ENCODE data around the gene SPDYE6.

SPDYE6 gene

DNA sequence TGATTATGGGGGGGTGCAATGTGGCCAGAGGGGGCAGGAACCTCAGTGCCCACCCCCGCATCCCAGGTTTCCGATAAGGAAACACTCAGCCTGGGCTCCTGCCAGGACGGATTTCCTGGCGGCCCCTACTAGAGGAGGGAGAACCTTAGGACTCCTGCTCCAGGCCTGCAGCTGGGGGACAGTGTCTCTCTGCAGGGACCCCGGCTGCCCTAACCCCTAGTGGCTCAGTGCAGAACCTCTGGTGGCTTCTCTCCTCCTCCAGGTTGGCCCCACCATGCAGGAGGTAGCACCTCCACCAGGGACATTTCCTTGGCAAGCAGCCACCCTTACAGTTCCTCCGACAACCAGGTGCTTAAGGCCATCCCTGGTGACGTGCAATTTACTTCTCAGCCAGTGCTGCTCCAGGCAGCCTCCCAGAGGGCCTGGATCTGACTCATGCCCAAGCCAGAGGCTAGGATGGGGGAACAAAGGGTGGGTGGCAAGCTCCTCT, 37.7 kb downstream of the SPDYE6 start:
- Histone ChIP-seq H3K27me3 (ENCODE audit: control insufficient read depth in 5 of 5, insufficient read depth in 4 of 5, low read length in 5 of 5) (peaks cover 0 to 5% (median 0%) of the 10 kb centered on the region in 5 donors), H3K4me1 (ENCODE audit: control insufficient read depth in 5 of 5, insufficient read depth in 5 of 5, low read length in 5 of 5) (peaks cover 0 to 44% (median 13%) of the 10 kb centered on the region in 5 donors), H3K27ac (ENCODE audit: low read depth, low read length) (no peak overlapping the region), H3K9ac (ENCODE audit: low read length in 5 of 5) (no peak overlapping the region), H3K4me3 (ENCODE audit: low read depth in 1 of 5, low read length in 5 of 5) (no peak overlapping the region), H3K9me3 (ENCODE audit: control insufficient read depth in 5 of 5, low read length in 5 of 5) (no peaks in the 10 kb centered on the region), H3K36me3 (ENCODE audit: control insufficient read depth in 5 of 5, insufficient read depth in 5 of 5, low read length in 5 of 5) (peaks cover 0 to 11% (median 2%) of the 10 kb centered on the region in 5 donors)

DNA sequence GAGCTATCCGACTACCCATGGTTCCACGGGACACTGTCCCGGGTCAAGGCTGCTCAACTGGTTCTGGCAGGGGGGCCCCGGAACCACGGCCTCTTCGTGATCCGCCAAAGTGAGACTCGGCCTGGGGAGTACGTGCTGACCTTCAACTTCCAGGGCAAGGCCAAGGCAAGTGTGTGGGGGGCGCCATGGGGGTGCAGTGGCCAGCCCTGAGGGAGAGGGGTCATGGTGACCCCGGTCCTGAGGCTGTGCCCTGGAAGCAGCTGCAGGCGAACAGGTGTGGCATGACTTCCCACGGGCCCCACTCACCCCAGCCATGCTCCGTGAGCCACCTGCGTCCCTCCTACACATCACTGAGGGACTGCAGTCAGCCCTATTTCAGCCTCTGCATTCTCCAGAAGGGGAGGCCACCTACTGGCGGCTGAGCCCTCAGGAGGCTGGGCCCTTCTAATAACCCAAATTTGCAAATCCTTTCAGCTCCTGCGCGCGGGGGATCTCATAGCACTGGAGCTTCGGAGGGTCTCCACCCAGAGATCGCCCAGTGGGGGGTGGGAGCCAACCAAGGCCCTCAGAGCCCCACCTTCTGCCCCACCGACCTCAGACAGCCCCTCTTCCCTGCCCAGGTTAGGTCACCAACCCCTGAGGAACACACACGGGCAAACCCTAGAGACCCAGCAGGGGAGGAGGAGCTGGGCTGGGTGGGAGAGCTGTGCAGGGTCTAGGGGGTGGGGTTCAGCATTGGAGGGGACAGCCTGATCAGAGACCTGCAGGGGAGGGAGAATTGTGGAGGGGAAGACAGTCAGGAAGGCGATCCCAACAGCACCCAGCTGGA, 38.8 kb downstream of the SPDYE6 start:
- Histone ChIP-seq H3K9me3 (ENCODE audit: control insufficient read depth in 5 of 5, low read length in 5 of 5) (no peaks in the 10 kb centered on the region), H3K9ac (ENCODE audit: low read length in 5 of 5) (no peak overlapping the region), H3K27ac (ENCODE audit: low read depth, low read length) (no peak overlapping the region), H3K36me3 (ENCODE audit: control insufficient read depth in 5 of 5, insufficient read depth in 5 of 5, low read length in 5 of 5) (peaks cover 0 to 11% (median 2%) of the 10 kb centered on the region in 5 donors), H3K4me1 (ENCODE audit: control insufficient read depth in 5 of 5, insufficient read depth in 5 of 5, low read length in 5 of 5) (peaks cover 0 to 41% (median 12%) of the 10 kb centered on the region in 5 donors), H3K4me3 (ENCODE audit: low read depth in 1 of 5, low read length in 5 of 5) (no peak overlapping the region), H3K27me3 (ENCODE audit: control insufficient read depth in 5 of 5, insufficient read depth in 4 of 5, low read length in 5 of 5) (peaks cover 0 to 5% (median 0%) of the 10 kb centered on the region in 5 donors)

DNA sequence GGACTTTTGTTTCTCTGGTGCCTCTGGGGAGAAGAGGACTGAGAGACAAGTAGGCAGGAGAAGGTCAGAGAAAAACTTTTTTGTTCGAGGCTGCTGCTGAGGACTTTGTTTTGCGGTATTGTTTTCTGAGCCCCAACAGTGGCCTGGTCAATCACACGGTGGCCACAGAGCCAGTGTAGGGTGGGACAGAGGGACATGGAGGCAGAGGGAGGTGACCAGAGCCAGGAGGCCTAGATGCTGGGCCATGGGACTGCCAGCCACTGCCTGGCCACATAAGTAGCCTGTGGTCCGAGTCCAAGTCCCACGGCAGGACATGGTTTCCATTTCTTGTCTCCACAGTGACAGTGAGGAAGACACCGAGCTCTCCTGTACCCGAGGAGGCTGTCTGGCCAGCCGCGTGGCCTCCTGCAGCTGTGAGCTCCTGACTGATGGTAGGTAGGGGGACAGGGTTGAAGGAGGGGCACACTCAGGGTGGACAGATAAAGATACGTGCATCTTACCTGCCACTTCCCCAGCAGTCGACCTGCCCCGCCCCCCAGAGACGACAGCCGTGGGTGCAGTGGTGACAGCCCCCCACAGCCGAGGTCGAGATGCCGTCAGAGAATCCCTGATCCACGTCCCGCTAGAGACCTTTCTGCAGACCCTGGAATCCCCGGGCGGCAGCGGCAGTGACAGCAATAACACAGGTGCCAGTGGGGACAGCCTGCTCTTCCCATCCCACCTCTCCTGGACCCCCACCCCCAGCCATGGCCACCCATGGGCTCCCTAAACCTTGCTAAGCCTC, 42.1 kb downstream of the SPDYE6 start:
- H3K9ac ChIP-seq (ENCODE audit: low read length in 5 of 5) = no peak overlapping the region
- H3K27me3 ChIP-seq (ENCODE audit: control insufficient read depth in 5 of 5, insufficient read depth in 4 of 5, low read length in 5 of 5) = no peaks in the 10 kb centered on the region
- H3K4me3 ChIP-seq (ENCODE audit: low read depth in 1 of 5, low read length in 5 of 5) = no peak overlapping the region
- H3K4me1 ChIP-seq (ENCODE audit: control insufficient read depth in 5 of 5, insufficient read depth in 5 of 5, low read length in 5 of 5) = peaks cover 0 to 15% (median 3%) of the 10 kb centered on the region in 5 donors
- no peaks in the 10 kb centered on the region for H3K9me3 ChIP-seq (ENCODE audit: control insufficient read depth in 5 of 5, low read length in 5 of 5)
- H3K27ac ChIP-seq (ENCODE audit: low read depth, low read length) = no peak overlapping the region
- peaks cover 0 to 9% (median 2%) of the 10 kb centered on the region in 5 donors for H3K36me3 ChIP-seq (ENCODE audit: control insufficient read depth in 5 of 5, insufficient read depth in 5 of 5, low read length in 5 of 5)

DNA sequence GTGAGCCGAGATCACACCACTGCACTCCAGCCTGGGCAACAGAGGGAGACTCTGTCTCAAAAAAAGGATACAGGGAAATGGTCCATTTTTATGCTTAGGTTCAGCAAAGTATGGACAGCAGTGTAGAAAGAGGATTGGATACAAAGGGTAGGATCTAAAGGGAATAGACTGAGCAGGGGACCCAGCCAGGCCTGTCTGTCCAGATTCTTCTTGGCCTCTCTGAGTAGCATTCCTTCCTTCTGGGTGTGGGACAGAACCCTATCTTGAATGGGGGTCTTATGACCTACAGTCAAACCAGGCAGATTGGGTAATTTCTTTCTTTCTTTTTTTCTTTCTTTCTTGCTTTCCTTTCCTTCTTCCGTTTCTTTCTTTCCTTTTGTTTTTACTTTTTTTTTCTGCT, 43.9 kb downstream of the SPDYE6 start:
- Histone ChIP-seq H3K9ac (ENCODE audit: low read length in 5 of 5) (no peak overlapping the region), H3K36me3 (ENCODE audit: control insufficient read depth in 5 of 5, insufficient read depth in 5 of 5, low read length in 5 of 5) (peaks cover 0 to 10% (median 2%) of the 10 kb centered on the region in 5 donors), H3K27ac (ENCODE audit: low read depth, low read length) (no peak overlapping the region), H3K27me3 (ENCODE audit: control insufficient read depth in 5 of 5, insufficient read depth in 4 of 5, low read length in 5 of 5) (no peaks in the 10 kb centered on the region), H3K4me3 (ENCODE audit: low read depth in 1 of 5, low read length in 5 of 5) (no peak overlapping the region), H3K4me1 (ENCODE audit: control insufficient read depth in 5 of 5, insufficient read depth in 5 of 5, low read length in 5 of 5) (peaks cover 0 to 3% (median 1%) of the 10 kb centered on the region in 5 donors), H3K9me3 (ENCODE audit: control insufficient read depth in 5 of 5, low read length in 5 of 5) (no peaks in the 10 kb centered on the region)

DNA sequence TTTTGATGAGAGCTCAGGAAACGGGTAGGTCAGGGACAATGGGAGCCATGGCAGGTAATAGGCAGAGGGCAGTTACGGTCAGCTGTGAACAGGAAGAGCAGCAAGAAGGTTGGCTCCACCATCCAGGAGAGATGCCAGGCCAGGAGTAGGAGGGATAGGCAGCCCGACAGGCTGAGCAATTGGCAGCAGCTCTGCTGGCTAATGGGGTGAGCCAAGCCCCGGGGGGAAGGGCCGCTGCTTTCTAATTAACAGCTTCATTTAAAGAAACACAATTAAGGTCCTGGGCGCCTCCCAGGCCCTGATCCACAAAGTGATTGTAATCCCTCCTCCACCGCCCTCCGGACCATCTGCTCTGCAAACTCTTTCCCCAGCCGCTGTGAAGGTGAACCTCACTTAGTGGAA, 45.8 kb downstream of the SPDYE6 start:
- Histone ChIP-seq H3K27me3 (ENCODE audit: control insufficient read depth in 5 of 5, insufficient read depth in 4 of 5, low read length in 5 of 5) (no peaks in the 10 kb centered on the region), H3K27ac (ENCODE audit: low read depth, low read length) (no peak overlapping the region), H3K9me3 (ENCODE audit: control insufficient read depth in 5 of 5, low read length in 5 of 5) (no peaks in the 10 kb centered on the region), H3K36me3 (ENCODE audit: control insufficient read depth in 5 of 5, insufficient read depth in 5 of 5, low read length in 5 of 5) (peaks cover 0 to 10% (median 2%) of the 10 kb centered on the region in 5 donors), H3K9ac (ENCODE audit: low read length in 5 of 5) (no peak overlapping the region), H3K4me3 (ENCODE audit: low read depth in 1 of 5, low read length in 5 of 5) (no peak overlapping the region), H3K4me1 (ENCODE audit: control insufficient read depth in 5 of 5, insufficient read depth in 5 of 5, low read length in 5 of 5) (peaks cover 0 to 13% (median 10%) of the 10 kb centered on the region in 5 donors)

DNA sequence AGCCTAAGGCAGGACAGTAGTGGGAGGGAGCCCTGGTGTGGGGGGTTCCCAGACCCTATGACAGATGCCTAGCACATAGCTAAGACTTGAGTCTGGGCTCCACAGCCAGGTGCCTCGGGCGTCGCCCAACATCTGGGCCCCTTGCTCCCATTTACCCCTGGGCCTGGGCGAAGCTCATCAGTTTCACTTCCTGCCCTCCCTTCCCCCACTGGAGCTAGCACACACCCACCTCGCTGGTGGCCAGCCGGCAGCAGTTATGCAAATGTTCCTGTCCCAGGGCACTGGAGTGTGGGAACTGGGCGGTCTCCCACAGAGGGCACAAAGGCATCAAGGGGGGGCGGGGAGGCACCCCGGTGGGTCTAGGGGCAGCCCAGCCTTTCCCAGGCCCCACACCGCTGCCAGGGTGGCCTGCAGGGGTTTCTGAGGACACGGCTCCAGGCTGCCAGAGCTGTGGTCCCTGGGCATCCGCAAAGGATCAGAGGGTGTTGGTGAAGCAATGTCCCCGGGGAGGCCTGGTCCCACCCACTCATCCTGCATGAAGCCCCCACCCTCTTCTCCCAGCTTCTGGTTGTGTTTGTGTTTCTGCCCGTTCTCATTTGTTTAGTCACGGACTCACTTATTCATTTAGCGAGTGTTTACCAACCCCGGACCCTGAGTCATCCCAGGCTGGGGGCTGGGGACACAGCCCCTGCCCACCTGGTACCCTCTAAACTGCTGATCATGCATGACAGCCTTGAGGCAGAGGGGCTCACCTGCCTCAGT, 49.1 kb downstream of the SPDYE6 start:
- no peaks in the 10 kb centered on the region for H3K9me3 ChIP-seq (ENCODE audit: control insufficient read depth in 5 of 5, low read length in 5 of 5)
- no peaks in the 10 kb centered on the region for H3K27me3 ChIP-seq (ENCODE audit: control insufficient read depth in 5 of 5, insufficient read depth in 4 of 5, low read length in 5 of 5)
- peak overlapping the region in 1 of 5 donors; percentile 35 for H3K4me3 ChIP-seq (ENCODE audit: low read depth in 1 of 5, low read length in 5 of 5)
- no peak overlapping the region for H3K9ac ChIP-seq (ENCODE audit: low read length in 5 of 5)
- H3K4me1 ChIP-seq (ENCODE audit: control insufficient read depth in 5 of 5, insufficient read depth in 5 of 5, low read length in 5 of 5) = peaks cover 0 to 29% (median 16%) of the 10 kb centered on the region in 5 donors
- H3K27ac ChIP-seq (ENCODE audit: low read depth, low read length) = no peak overlapping the region
- peaks cover 0 to 4% (median 0%) of the 10 kb centered on the region in 5 donors for H3K36me3 ChIP-seq (ENCODE audit: control insufficient read depth in 5 of 5, insufficient read depth in 5 of 5, low read length in 5 of 5)

DNA sequence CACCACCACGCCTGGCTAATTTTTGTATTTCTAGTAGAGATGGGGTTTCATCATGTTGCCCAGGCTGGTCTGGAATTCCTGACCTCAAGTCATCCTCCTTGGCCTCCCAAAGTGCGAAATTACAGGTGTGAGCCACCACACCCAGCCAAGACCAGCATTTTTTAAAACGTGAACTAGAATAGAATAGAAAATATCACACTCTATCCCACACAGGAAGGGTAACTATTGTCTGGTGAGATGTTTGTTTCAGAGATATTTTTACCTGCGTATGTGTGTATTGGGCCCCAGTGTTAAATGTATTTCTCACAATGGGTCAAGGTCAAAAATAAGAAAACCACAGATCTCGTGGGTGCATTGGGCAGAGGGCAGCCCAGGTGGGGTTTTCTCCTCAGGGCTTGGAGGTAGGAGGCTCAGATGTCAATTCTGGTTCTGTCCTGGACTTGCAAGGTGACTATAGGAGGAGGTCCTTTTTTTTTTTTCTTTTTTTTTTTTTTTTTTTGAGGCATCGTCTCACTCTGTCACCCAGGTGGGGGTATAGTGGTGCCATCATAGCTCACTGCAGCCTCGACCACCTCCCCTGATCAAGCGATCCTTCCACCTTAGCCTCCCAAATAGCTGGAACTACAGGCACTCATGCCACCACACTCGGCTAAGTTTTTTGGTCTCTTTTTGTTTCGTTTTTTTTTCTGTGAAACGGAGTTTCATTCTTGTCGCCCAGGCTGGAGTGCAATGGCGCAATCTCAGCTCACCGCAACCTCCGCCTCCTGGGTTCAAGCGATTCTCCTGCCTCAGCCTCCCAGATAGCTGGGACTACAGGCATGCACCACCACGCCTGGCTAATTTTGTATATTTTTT, 50.6 kb downstream of the SPDYE6 start:
- H3K4me1 ChIP-seq (ENCODE audit: control insufficient read depth in 5 of 5, insufficient read depth in 5 of 5, low read length in 5 of 5) = peaks cover 0 to 32% (median 20%) of the 10 kb centered on the region in 5 donors
- no peak overlapping the region for H3K27ac ChIP-seq (ENCODE audit: low read depth, low read length)
- no peaks in the 10 kb centered on the region for H3K9me3 ChIP-seq (ENCODE audit: control insufficient read depth in 5 of 5, low read length in 5 of 5)
- no peak overlapping the region for H3K9ac ChIP-seq (ENCODE audit: low read length in 5 of 5)
- H3K4me3 ChIP-seq (ENCODE audit: low read depth in 1 of 5, low read length in 5 of 5) = no peak overlapping the region
- H3K36me3 ChIP-seq (ENCODE audit: control insufficient read depth in 5 of 5, insufficient read depth in 5 of 5, low read length in 5 of 5) = peaks cover 0 to 4% (median 0%) of the 10 kb centered on the region in 5 donors
- H3K27me3 ChIP-seq (ENCODE audit: control insufficient read depth in 5 of 5, insufficient read depth in 4 of 5, low read length in 5 of 5) = peaks cover 0 to 3% (median 0%) of the 10 kb centered on the region in 5 donors

DNA sequence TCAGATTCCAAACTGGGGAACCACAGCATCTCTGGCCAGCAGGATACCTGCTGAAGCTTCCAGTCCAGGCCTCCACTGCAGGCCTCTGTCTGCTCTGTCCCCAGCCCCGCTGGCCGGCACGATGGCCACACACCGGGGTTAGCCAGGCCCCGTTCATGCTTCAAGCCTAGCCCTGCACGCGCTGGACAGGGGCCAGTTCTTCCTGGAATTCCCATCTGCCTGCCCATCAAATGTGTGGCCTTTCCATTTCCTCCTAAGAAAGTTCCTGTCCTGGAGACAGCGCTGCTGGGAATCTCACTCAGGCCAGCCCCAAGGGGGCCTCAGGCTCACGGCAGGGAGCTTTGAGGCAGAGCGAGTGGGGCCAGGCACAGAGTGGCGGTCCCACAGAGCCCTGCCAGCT, 51.6 kb downstream of the SPDYE6 start:
- Histone ChIP-seq H3K27ac (ENCODE audit: low read depth, low read length) (no peak overlapping the region), H3K27me3 (ENCODE audit: control insufficient read depth in 5 of 5, insufficient read depth in 4 of 5, low read length in 5 of 5) (peaks cover 0 to 9% (median 5%) of the 10 kb centered on the region in 5 donors), H3K4me3 (ENCODE audit: low read depth in 1 of 5, low read length in 5 of 5) (no peak overlapping the region), H3K4me1 (ENCODE audit: control insufficient read depth in 5 of 5, insufficient read depth in 5 of 5, low read length in 5 of 5) (peaks cover 0 to 33% (median 25%) of the 10 kb centered on the region in 5 donors), H3K9ac (ENCODE audit: low read length in 5 of 5) (no peak overlapping the region), H3K9me3 (ENCODE audit: control insufficient read depth in 5 of 5, low read length in 5 of 5) (no peaks in the 10 kb centered on the region), H3K36me3 (ENCODE audit: control insufficient read depth in 5 of 5, insufficient read depth in 5 of 5, low read length in 5 of 5) (peaks cover 0 to 4% (median 0%) of the 10 kb centered on the region in 5 donors)
